ENCODE data around the gene TMEM186.
"Not testable (repeated sequence)": the region's sequence is repeated elsewhere in the genome, so short reads cannot be mapped to it uniquely, and the experiment has no call there.

TMEM186 gene

DNA sequence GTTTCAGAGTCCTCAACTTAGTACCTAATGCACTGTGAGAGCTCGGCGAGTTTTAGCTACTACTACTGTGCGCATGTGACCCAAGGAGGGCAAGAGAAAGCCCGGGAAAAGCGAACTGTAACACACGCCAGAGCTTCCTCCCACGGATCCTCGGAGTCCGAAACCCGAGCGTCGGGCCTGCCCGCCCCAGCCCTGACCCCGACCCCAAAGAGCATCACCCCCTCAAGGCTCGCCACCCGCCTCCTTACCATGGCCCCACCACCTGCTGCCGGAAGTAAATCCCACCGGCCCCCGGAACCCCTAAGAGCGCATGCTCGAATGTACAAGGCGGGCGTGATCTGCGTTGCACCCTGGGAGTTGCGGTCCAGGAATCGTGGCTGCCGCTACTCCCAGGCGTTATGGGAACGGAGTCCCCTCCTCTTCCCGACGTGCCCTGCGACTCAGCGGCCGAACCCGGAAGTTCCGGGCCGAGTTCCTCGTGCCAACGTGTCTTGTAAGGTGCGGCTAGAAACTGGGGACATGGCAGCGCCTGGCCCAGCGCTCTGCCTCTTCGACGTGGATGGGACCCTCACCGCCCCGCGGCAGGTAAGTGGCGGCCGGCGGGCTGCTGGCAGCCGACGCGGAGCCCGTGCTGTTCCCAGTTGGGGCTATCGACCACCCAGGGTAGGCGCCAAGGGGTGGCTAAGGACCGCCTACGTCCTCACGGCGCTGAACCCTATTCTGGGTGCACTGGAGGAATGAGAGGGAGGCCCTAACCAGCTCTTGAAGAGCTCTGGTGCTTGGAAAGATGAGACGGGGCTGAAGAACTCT, at the start of gene TMEM186, which contains the start of gene PMM2:
TSS of gene TMEM186 (minus strand) at position 276 of the 810 bp plus-strand sequence. CDS start at position 251, 25 bp downstream.
TSS of gene PMM2 (plus strand) at position 476 of the 810 bp plus-strand sequence. CDS start at position 520, 44 bp downstream.
- peak; percentile 95 for DNase-seq

- DNase-seq = no peak
Observed at GRCh38 chr16:8847145-8847544, 49.7 kb upstream of the TMEM186 start.

DNA sequence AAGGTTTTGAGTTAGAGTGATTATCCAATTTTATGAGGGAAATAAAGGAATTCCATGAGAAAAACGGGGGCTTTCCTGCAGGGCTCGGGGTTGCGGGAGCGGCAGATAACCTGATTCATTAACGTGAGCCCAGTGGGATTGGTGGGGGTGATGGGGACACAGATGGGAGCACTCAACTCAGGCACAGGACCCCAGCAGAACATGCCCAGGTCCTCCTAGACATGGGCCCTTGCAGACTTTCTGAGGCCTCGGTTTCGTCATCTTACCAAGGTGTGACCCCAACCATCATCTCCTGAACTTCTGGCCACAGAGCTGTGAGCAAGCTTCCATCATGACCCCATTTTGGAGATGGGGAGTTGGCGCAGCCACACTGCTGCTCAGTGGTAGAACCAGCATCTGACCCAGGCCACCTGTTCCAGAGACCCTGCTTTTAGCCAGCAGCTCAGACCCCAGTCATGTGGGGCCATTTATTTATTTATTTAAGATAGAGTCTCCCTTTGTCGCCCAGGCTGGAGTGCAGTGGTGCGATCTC, 49.0 kb upstream of the TMEM186 start:
- DNase-seq = no peak

DNA sequence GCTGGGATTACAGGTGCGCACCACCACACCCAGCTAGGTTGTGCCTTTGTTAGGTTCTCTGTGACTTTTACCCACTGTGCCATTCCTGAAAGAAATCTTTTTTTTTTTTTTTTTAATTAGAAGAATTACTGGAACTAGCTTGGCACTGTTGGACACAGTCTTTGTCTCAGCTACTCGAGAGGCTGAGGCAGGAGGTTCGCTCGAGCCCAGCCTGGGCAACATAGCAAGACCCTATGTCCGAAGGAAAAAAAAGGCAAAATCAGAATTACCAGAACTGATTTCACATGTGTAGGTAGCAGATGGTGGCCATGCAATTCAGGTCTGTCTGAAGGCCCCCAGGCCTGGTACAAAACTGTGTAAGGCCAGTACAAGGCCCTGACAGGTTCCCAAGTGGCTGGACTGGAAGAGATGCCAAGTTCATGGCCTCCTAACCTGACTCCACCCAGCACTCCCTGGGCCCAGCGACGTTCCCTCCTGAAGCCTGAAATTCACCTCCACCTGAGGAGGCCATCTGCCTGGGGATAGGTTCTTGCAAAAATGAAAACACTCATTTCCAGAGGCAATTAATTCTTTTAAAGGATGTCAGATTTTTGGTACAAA, 48.4 kb upstream of the TMEM186 start:
- DNase-seq = no peak

DNA sequence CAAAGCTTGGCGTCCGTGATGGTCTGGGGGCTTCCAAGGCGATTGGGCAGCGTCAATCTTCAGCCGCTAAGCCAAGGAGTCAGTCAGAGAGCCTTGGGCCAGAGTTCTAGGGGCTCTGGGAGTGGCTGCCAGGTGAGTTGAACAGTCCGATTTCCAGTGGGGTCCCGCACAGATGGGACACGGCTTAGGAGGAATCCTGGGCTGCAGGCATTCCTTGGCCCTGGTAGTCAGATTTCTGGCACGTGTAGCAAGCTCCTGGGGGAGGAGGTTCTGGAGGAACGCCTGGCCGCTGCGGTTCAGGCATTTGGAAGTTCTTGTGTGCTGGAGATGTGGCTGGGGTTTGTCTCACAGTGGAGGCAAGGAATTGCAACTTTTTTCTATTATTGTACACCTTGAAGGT, 45.9 kb upstream of the TMEM186 start:
- DNase-seq = not testable (repeated sequence)

DNA sequence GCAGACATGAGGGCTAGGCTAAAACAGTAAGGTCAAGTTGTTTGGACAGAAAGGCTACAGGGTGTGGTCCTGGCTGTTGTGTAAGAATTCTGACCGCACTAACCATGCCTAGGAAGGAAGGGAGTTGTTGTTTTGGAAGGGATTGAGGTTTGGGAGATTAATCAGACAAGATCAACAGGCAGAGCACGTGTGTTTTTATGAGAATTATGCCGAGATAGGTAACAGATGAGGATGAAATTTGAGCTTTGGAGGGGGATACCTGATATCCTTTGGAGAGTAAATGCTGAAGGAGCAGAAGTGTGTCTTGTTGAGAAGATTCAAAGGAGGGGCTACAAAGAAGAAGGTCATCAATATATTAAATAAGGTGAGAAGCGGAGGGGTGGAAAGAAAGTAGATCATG, 44.6 kb upstream of the TMEM186 start:
- peak; percentile 22 for DNase-seq

DNA sequence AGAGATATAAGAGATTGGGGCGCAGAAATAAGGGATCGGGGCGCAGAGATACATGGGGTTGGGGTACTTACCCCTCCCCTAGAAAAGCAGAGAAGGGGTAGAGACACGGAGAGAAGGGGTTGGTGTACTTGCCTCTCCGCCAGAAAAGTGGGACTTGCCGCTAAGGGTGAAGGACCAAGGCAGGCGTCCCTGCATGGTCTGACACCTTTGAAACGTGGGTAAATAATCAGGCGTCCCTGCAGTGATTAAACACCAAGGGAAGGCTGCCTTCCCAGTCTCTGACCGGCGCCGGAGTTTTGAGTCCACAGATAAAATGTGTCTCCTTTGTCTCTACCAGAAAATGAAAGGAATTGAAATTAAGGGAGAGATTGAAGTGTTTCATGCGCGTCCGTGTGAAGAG, 40.2 kb upstream of the TMEM186 start:
- DNase-seq = not testable (repeated sequence)

DNA sequence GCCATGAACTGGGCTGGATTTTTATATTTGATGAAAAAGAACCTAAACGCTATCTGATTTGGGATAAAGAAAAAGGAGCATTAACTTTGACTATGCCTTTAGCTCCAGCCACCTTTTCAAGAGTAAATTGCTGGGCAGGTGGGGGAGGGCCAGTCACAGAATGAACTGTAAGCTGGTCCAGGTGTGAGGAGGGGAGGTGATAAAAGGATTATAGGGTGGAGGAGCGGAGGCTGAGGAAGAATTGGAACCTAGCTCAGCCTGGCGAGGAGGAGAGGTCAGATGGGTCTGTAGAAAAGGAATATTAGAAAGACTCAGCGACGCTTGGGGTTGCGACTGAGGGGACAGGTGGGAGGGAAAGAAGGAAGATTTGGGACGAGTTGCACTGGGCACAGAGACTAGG, 39.4 kb upstream of the TMEM186 start:
- DNase-seq = not testable (repeated sequence)

DNA sequence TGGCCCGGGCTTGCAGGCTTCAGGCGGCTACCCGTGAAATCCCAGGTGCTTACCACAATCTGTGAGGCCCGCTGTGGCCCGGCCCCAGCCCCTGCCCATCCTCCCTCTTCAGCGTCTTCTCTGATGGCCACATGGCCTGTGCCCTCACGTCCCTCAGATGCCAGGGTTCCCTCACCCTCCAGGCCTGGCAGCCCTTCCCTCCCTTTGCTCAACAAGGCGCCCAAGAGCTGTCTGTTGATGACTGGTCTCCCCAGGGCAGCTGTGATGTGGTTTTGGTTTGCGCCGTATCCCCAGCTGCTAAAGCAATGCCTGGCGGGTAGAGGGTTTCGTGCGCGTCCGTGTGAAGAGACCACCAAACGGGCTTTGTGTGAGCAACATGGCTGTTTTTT, 35.3 kb upstream of the TMEM186 start:
- DNase-seq = no peak

- no peak for DNase-seq
Observed at GRCh38 chr16:8831871-8832716, 34.7 kb upstream of the TMEM186 start.

GRCh38 chr16:8831450-8831849, 34.0 kb upstream of the TMEM186 start:
- no peak for DNase-seq

GRCh38 chr16:8828541-8829165, 31.2 kb upstream of the TMEM186 start:
- DNase-seq = no peak

- no peak for DNase-seq
Observed at GRCh38 chr16:8826278-8826879, 28.9 kb upstream of the TMEM186 start.

DNA sequence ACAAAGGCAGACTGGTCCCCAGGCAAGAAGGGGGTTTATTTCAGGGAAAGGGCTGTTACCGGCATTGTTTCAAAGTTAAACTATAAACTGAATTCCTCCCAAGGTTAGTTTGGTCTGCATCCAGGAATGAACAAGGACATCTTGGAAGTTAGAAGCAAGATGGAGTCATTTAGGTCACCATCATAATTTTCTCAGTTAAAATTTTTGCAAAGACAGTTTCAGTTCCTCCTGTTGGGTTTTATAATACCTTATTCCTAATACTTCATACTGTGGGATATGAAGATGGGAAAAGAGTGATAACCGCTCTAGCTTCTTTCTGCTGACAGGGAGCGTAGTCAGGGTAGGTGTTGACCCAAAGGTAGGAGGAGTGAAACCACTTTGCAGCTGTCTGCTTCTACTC, 25.0 kb upstream of the TMEM186 start:
- DNase-seq = no peak

DNA sequence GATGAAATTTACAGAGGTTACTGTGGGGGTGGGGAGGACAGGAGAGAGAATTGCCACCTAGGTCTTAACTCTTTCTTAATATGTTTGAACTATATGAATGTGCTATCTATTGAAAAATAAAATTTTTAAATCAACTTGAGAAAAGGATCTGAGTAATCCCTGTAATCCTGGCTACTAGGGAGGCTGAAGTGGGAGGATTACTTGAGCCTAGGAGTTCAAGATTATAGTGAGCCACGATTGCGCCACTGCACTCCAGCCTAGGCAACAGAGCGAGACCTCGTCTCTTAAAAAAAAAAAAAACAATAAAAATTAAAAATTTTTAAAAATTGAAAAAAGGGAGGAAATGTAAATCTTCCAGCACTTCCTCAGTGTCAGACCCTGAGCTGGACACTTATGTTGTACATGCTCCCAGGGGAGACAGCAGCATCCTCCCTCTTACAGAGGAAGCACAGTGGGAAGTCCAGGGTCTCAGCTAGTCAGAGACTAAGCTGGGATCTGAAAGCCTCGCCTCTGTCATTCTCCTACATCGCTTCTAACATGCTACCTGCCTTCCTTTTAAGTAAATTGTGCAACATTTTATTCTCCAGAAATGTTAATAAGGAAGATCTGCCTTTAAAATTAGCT, 22.1 kb upstream of the TMEM186 start:
- DNase-seq = no peak

DNA sequence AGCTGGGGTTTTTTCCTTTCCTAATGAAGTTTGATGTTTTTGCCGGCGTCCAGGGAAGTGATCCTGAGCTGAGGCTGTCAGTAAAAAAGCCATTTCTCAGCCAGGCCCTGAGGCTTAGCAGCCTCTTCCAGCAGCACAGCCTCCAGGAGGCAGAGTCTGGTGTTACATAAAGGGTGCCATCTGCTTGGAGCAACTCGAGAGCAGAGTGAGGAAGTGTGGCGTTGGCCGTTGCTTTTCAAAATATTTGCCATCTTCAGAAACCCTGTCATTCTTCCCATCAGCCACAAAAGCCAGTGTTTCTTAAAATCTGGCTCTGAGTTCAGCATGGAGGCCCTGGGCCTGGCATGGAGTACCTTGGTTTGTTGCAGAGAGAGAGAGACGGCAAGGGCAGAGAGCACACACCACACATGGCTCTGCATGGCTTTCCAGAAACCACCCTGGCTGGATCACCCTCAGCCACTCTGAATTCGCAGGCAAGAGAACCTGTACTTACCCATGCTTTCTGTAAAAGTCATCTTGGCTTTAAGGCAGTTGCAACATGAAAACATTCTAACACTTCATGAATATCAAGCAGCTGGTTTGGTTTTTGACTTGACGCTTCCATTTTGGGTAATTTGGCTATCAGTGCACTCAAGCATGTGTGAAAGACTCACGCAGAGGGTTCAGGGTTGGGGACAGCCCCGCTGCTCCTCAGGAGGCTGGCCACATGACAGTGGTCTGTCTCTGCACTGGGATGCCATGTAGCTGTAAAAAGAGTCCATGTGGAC, 21.2 kb upstream of the TMEM186 start:
- DNase-seq = no peak

- DNase-seq = no peak
Observed at GRCh38 chr16:8816967-8817655, 19.7 kb upstream of the TMEM186 start.

DNA sequence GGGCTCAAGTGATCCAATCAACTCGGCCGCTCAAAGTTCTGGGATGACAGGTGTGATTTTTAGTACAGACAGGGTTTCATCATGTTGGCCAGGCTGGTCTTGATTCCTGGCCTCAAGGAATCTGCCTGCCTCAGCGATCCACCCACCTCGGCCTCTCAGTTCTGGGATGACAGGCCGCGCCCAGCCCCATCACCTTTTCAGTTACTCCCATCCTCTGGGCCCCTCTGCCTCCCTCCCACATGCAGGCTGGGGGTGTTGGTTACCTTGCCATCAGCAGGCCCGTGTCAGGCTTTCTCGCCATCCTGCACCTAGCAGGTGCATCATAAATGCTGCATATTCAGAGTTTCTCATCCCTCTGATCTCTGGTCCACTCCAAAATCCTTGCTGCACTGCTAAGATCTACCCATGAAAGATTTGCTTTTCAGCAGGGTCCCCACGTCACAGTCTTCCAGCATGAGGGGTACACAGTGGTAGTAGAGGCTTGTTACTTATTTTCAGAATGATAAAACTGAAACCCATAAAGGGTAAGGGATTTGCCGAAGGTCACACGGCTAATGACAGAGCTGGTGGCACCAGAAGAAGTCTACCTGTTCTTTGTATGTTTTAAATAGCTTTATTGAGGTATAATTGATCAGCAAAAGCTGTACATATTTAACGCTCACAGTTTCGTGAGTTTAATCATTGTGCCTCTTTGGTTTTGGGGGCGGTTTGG, 16.8 kb upstream of the TMEM186 start:
- no peak for DNase-seq

GRCh38 chr16:8812162-8812843, 14.9 kb upstream of the TMEM186 start:
- DNase-seq = no peak

Data from NCI-H2171 (cell line).